Measurements from ENCODE around the gene GYG2.

The GYG2 gene

DNA sequence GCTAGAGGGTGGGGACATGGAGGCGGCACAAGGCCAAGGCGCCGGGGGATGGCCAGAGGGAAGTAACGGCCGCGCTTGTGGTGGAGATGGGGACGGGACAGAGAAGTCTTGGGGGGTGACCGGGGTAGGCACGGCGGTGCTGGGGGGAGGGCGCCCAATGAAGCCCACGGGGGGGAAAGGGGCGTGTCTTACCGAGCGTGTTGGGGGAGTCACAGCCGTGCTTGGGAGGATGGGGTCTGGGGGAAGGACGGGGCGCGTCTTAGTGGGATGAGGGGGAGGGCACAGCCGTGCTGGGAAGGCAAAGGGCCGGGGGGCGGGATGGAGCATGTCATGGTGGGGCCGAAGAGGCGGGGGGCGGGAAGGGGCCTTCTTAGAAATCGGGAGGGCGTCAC, 99.5 kb downstream of the GYG2 start:
- Histone ChIP-seq H3K9me3 (ENCODE audit: control insufficient read depth, insufficient read depth, low read length) (no peaks in the 10 kb centered on the region), H3K27me3 (ENCODE audit: control insufficient read depth, insufficient read depth, low read length) (no peaks in the 10 kb centered on the region), H3K9ac (ENCODE audit: low read depth, low read length) (peak overlapping the region; percentile 82), H3K4me3 (ENCODE audit: low read depth, low read length) (peak overlapping the region; percentile 71), H3K36me3 (ENCODE audit: control insufficient read depth, insufficient read depth, low read length) (no peaks in the 10 kb centered on the region), H3K27ac (ENCODE audit: low read depth, low read length) (peak overlapping the region; percentile 98), H3K4me1 (ENCODE audit: control insufficient read depth, insufficient read depth, low read length) (peaks cover 45% of the 10 kb centered on the region)

DNA sequence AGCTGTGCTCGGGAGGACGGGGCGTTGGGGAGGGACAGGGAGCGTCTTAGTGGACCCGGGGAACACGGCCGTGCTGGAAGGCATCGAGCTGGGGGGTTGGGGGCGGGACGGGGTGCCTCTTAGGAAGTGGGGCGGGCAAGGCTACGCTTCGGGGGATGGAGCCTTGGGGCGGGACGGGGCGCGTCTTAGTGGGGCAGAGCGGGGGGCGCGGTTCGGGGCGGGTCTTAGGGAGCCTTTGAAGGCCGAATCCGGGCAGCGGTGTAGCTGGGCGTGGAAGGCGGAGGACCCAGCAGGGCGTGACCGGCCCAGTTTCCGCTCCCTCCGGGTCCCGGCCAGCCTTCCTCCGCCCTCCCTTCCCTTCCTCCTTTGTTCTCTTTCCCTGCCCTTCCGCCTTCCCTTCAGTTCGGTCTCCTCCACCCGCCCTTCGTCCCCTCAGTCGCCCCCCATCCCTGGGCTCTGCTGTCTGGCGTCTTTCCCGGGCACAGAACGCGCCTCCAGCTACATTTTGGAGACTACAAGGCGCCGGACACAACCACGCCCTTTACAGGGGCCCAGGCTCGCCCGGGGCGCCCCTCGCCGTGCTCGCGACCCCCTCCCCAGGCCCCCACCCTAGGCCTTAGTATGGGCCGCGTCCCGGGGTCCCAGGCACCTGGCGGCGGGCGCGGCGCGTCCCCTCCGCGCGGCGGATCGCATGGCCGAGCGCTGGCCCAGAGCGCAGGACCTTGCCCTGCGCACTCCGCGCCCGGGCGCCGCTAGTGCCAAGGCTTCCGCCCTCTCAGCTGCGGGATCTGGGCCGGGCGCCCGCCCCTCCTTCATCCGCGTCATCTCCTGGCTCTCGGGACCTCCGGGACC, 100.1 kb downstream of the GYG2 start, which contains the start of gene ARSD:
Gene ARSD (minus strand): TSS at position 757 of the 852 bp plus-strand sequence. CDS start 64 bp downstream, at position 693.
- H3K27me3 ChIP-seq (ENCODE audit: control insufficient read depth, insufficient read depth, low read length): no peaks in the 10 kb centered on the region
- peaks cover 50% of the 10 kb centered on the region for H3K4me1 ChIP-seq (ENCODE audit: control insufficient read depth, insufficient read depth, low read length)
- H3K27ac ChIP-seq (ENCODE audit: low read depth, low read length): peak within 1 kb of the TSS; percentile 98
- H3K4me3 ChIP-seq (ENCODE audit: low read depth, low read length): peak within 1 kb of the TSS; percentile 71
- H3K9me3 ChIP-seq (ENCODE audit: control insufficient read depth, insufficient read depth, low read length): no peaks in the 10 kb centered on the region
- peak within 1 kb of the TSS; percentile 86 for H3K9ac ChIP-seq (ENCODE audit: low read depth, low read length)
- no peaks in the 10 kb centered on the region for H3K36me3 ChIP-seq (ENCODE audit: control insufficient read depth, insufficient read depth, low read length)

DNA sequence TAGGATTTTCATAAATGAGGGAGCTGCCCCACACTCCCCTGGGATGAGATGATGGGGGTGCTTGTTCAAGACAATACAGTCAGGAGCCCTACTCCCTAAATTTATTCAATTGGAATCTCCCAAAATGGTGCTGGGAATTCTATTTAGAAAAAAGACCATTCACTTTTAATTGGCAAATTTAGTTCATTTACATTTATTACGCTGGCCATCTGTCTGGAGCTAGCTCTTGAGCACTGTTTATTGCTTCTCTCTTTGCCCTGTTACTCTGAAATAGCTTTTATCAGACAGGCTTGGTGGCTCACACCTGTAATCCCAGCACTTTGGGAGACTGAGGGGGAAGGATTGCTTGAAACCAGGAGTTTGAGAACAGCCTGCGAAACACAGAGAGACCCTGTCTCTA, 102.4 kb downstream of the GYG2 start:
- Histone ChIP-seq H3K9me3 (ENCODE audit: control insufficient read depth, insufficient read depth, low read length) (no peaks in the 10 kb centered on the region), H3K27me3 (ENCODE audit: control insufficient read depth, insufficient read depth, low read length) (no peaks in the 10 kb centered on the region), H3K9ac (ENCODE audit: low read depth, low read length) (peak overlapping the region; percentile 46; the same call in 1 of the 2 replicates), H3K4me3 (ENCODE audit: low read depth, low read length) (peak overlapping the region; percentile 35; the same call in 1 of the 2 replicates), H3K36me3 (ENCODE audit: control insufficient read depth, insufficient read depth, low read length) (no peaks in the 10 kb centered on the region), H3K27ac (ENCODE audit: low read depth, low read length) (peak overlapping the region; percentile 86), H3K4me1 (ENCODE audit: control insufficient read depth, insufficient read depth, low read length) (peaks cover 45% of the 10 kb centered on the region)

DNA sequence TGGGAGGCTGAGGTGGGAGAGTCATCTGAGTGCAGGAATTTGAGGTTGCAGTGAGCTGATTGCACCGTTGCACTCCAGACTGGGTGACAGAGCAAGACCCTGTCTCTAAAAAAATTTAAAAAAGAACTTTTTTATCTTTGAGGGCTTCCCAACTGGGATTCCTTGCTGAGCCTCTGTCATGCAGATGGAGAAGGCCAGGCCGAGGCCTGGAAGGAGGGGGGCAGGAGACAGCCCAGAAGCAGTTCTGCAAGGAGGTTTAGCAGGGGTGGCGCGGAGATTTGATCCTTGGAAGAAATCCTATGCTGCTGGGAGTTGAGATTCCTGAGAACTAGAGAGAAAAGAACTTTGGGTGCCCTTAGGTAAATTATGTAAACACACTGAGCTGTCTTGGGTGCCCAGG, 102.9 kb downstream of the GYG2 start:
- H3K36me3 ChIP-seq (ENCODE audit: control insufficient read depth, insufficient read depth, low read length): no peaks in the 10 kb centered on the region
- H3K9ac ChIP-seq (ENCODE audit: low read depth, low read length): peak overlapping the region; percentile 46; the same call in 1 of the 2 replicates
- no peaks in the 10 kb centered on the region for H3K9me3 ChIP-seq (ENCODE audit: control insufficient read depth, insufficient read depth, low read length)
- H3K4me1 ChIP-seq (ENCODE audit: control insufficient read depth, insufficient read depth, low read length): peaks cover 40% of the 10 kb centered on the region
- H3K27ac ChIP-seq (ENCODE audit: low read depth, low read length): peak overlapping the region; percentile 86
- no peaks in the 10 kb centered on the region for H3K27me3 ChIP-seq (ENCODE audit: control insufficient read depth, insufficient read depth, low read length)
- peak overlapping the region; percentile 35 for H3K4me3 ChIP-seq (ENCODE audit: low read depth, low read length)
